ENCODE results near the gene CUL1. TPM values are rescaled to one million over a fixed set of nuclear protein-coding genes. Genes with fewer than 3 reads are reported as not detected.

CUL1 gene
- polyA plus RNA-seq, 1 donor from 2014 or later = 77.5 TPM

GRCh38 chr7:148735141-148735540 is 36.4 kb downstream of the CUL1 start:
- Histone ChIP-seq H3K4me2 (ENCODE audit: low read length) (no peak overlapping the region), H4K20me1 (ENCODE audit: insufficient read depth) (no peaks in the 10 kb centered on the region), H3K79me2 (replicated peaks; ENCODE audit: insufficient read depth, low read length) (peaks cover 17% of the 10 kb centered on the region)

GRCh38 chr7:148735967-148736366 is 37.3 kb downstream of the CUL1 start:
- H3K4me3 ChIP-seq (ENCODE audit: low read length) = no peak overlapping the region
- no peaks in the 10 kb centered on the region for H3K27me3 ChIP-seq (ENCODE audit: insufficient read depth, low read depth, low read length)
- H3K9me2 ChIP-seq (ENCODE audit: insufficient read depth, low read length) = no peaks in the 10 kb centered on the region
- H3K4me2 ChIP-seq (ENCODE audit: low read length) = no peak overlapping the region
- no peaks in the 10 kb centered on the region for H4K20me1 ChIP-seq (ENCODE audit: insufficient read depth)
- no peak overlapping the region for H3K9ac ChIP-seq (ENCODE audit: low read length)
- no peaks in the 10 kb centered on the region for H3K9me3 ChIP-seq (ENCODE audit: low read length)
- H2AFZ ChIP-seq (ENCODE audit: low read depth, low read length) = no peak overlapping the region
- H3K79me2 ChIP-seq (replicated peaks; ENCODE audit: insufficient read depth, low read length) = peaks cover 17% of the 10 kb centered on the region
- H3K27ac ChIP-seq (ENCODE audit: low read length) = no peak overlapping the region
- H3F3A ChIP-seq (ENCODE audit: insufficient read depth, low read length, poor library complexity, severe bottlenecking) = no peaks in the 10 kb centered on the region
- peaks cover 10% of the 10 kb centered on the region for H3K36me3 ChIP-seq (ENCODE audit: insufficient read depth, low read length)
- TF ChIP-seq TAF1 (IDR thresholded peaks at IDR 0.05; ENCODE audit: low read depth) = no peak
- no peak for TF ChIP-seq SMC3 (conservative IDR thresholded peaks at IDR 0.05; ENCODE audit: poor library complexity)
- TF ChIP-seq MXI1 (conservative IDR thresholded peaks at IDR 0.05; ENCODE audit: poor library complexity, severe bottlenecking) = no peak
- TF ChIP-seq EZH2 (IDR thresholded peaks at IDR 0.05; ENCODE audit: borderline replicate concordance, insufficient read depth, low read length, poor library complexity, severe bottlenecking) = no peak
- no peak for TF ChIP-seq REST (IDR thresholded peaks at IDR 0.05; ENCODE audit: borderline replicate concordance)
- no peak for TF ChIP-seq EP300 (conservative IDR thresholded peaks at IDR 0.05; ENCODE audit: poor library complexity, severe bottlenecking)
- no peak for TF ChIP-seq POLR2AphosphoS5 (IDR thresholded peaks at IDR 0.05)

More at GRCh38 chr7:148735141-148735540, 36.4 kb downstream of the CUL1 start:
- Histone ChIP-seq H3K9me2 (ENCODE audit: insufficient read depth, low read length) (no peaks in the 10 kb centered on the region), H3K27me3 (ENCODE audit: insufficient read depth, low read depth, low read length) (no peaks in the 10 kb centered on the region), H3F3A (ENCODE audit: insufficient read depth, low read length, poor library complexity, severe bottlenecking) (no peaks in the 10 kb centered on the region), H3K4me3 (ENCODE audit: low read length) (no peak overlapping the region), H3K9me3 (ENCODE audit: low read length) (no peaks in the 10 kb centered on the region), H3K36me3 (ENCODE audit: insufficient read depth, low read length) (peaks cover 6% of the 10 kb centered on the region), H2AFZ (ENCODE audit: low read depth, low read length) (no peak overlapping the region), H3K27ac (ENCODE audit: low read length) (no peak overlapping the region), H3K9ac (ENCODE audit: low read length) (no peak overlapping the region)
- TF ChIP-seq MXI1 (conservative IDR thresholded peaks at IDR 0.05; ENCODE audit: poor library complexity, severe bottlenecking) (no peak), EP300 (conservative IDR thresholded peaks at IDR 0.05; ENCODE audit: poor library complexity, severe bottlenecking) (no peak), EZH2 (IDR thresholded peaks at IDR 0.05; ENCODE audit: borderline replicate concordance, insufficient read depth, low read length, poor library complexity, severe bottlenecking) (no peak), POLR2AphosphoS5 (IDR thresholded peaks at IDR 0.05) (no peak), CTCF (IDR thresholded peaks at IDR 0.05; ENCODE audit: poor library complexity, severe bottlenecking) (no peak), REST (IDR thresholded peaks at IDR 0.05; ENCODE audit: borderline replicate concordance) (no peak), TAF1 (IDR thresholded peaks at IDR 0.05; ENCODE audit: low read depth) (no peak), SMC3 (conservative IDR thresholded peaks at IDR 0.05; ENCODE audit: poor library complexity) (no peak), RAD21 (conservative IDR thresholded peaks at IDR 0.05) (no peak)
